Stimulated activated CD4-positive, alpha-beta T cell treated with anti-CD3 and anti-CD28 coated beads, Interleukin-4, amount 100 ng/mL, for 48 hours (primary cell): ENCODE data around the gene FCHSD2.

Source experiments
- DNase-seq, 2 donors: peaks; one replicate each; pipeline ENCODE4 v3.0.0-alpha.2; 2020; ENCODE audit warnings: low read depth in 2 of 2

FCHSD2 gene

DNA sequence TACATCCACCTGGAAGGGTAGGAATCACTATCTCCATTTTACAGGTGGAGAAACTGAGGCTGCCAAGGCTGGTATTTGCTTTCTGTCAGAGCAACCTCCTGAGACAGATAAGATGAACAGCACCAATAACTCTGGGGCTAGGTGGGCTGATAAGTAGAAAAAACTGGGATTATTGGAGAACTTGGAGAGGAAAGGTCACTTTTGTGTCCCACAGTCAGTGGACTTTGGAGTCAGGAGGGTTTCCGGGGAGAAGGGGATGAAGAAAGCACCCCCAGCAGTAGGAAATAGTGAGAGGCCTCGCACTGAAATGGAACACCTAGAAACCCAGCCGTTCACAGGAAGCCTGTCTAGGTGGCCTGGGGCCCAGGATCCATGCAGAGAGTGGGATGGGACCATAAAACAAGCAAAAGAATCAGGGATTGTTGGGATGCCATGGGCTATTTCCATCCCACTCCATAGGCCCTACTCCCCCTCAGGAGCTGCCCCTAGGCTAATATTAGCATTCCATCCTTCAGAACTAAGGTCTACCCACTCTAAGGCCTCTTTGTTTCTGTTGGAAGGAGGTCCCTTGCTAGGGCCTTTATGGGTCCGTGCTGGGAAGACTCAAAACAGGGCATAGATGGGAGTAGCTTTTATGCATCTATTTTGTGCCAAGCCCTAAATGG is 31.0 kb upstream of the FCHSD2 start:
- DNase-seq = no peak

- no peak for DNase-seq
These were observed 29.5 kb upstream of the FCHSD2 start for GRCh38 chr11:73171436-73172161.

DNA sequence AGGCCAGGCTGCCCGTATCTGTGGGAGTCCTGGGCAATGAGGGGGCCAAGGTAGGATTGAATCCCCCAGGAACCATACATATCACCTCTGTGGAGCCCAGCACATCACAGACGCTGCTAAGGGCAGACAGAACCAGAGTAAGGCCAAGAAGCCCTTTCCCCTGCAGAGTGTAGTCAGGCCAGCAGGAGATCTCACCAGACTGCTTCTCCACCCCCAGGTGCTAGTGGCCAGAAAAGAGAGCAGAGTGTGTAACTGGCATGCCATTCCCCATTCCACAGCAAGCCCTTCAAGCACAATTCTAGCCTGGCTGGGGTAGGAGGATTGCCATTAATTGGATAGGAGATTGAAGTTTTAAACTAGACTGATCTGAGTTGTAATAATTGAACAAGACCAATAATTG is 28.0 kb upstream of the FCHSD2 start:
- DNase-seq = no peak

- DNase-seq = no peak
These were observed 26.9 kb upstream of the FCHSD2 start for GRCh38 chr11:73168925-73169579.

DNA sequence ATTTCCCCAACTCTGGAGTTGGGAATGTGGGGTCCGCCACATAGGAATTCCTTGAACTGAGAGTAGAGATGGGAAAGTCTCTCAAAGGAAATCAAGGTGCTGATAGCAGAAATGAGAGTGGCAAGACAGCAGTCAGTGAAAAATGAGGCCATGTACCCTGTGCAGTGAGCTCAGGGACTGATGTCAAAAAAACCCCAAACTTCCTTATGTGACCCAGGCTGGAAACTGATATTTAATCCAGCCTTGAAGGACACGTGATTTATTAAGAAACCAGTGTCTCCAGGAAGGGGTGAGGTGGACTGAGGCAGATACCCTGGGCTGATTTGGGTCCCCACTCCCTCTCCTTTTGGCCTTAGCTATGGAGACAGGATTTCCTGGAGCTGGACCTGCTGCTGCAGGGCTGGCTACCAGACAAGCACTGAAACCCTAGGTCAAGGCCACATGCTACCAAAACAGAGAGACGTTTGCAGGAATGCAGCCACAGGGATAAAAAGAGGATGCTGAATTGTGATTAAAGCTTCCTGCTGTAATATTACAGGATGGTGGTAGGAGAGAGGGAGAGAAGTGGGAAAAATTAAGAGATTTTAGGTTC is 25.3 kb upstream of the FCHSD2 start:
- DNase-seq = no peak

- DNase-seq = no peak
These were observed 22.9 kb upstream of the FCHSD2 start for GRCh38 chr11:73164803-73165540.

DNA sequence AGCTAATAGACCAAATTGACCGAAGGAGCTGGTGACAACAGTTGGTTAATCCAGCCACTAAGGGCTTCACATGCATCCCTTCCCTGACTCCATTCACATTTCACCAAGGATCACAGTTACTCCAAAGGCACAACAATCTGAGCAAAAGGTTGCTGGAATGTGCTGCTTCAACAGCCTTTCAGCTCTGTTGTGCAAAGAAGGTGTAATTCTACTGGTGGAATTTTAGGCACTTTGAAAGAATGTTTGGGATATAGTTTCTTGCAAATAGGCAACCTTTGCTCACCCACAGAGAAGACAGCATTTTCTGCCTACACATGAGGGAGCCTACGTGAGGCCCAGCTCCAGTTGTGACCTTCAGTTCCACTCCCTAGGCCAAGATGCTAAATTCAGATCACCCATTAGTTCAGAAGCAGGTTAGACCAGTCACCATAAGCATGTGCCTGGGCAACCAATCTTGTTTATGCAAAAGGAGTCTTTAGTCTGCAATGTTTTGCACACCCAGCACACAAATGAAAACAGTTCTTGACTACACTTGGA is 21.6 kb upstream of the FCHSD2 start:
- DNase-seq = no peak

DNA sequence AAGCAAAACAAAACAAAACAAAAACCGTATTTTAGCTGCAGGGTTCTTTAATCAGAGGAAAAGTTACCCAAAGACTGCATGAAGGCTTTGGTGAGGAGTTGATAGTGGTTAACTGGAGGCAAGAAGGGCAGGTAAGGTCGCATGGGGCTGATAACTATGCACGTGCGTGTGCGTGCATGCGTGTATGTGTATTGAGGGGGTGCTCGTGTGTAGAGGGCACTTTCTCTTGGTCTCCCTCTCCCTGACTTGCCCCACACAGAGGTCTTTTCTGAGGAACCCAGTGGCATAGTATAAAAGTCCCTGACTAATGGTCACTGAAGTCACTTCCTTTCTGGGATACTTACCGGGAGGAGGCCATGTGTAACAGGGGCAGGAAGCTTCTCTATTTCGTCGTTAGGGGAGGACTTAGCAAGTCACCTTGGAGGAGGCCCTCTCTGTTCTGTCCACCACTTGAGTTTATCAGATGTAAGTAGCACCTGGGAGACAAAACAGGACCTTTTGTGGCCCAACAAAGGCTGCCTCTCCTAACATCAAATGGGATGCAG is 20.1 kb upstream of the FCHSD2 start:
- DNase-seq = no peak

DNA sequence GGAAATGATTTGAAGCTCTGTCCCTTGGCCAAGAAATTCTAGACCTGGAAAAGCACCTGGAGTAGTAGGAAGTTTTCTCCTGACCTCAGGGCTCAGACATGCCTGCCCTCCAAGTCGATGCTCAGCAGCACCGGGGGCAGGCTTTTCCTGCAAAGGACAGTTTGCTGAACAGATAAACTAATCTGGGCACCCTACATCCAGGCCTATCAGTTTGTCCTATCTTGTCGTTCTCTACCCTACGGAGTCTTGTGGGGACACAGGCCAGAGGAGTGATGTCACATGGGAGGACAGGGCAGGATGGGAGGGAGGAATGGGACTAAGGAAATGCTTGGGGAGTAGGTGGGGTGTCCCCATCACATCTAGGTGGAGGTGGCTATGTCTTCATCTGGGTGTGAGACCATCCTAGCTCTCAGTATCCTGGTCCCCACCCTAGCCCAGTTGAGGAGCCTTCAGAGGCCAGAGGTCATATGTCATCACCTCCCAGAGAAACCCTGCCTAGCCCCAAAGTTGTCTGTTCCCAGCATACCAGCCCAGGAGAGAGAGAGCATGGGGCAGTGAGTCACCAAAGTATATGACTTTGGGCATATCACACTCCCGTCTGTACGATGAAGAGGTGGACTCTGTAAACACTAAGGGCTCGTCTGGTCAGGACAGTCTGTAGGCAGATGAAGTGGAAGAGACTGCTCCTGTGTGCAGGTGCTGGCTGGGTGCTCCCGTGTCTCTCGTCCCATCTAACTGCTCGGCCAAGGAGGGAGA is 18.1 kb upstream of the FCHSD2 start:
- DNase-seq = no peak

DNA sequence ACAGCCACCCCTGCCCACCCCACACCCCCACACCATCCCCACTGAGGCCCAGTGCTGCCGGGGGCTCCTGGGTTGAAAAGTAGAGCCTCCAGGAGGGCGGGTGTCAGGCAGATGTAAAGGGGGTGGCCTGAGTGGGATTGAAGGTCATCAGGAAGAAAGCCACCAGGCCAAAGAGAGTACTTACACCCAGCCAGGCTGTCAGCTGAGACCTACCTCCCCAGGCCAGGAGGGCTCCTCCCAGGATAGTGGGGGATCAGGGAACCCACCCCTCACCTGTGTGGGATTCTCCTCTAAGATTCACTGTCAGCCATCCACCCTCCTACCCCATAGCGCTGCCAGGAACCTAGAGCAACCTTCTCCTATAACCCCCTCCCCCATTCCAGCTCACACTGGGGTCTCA is 17.2 kb upstream of the FCHSD2 start:
- no peak for DNase-seq

- DNase-seq = no peak
These were observed 16.4 kb upstream of the FCHSD2 start for GRCh38 chr11:73158356-73159051.

DNA sequence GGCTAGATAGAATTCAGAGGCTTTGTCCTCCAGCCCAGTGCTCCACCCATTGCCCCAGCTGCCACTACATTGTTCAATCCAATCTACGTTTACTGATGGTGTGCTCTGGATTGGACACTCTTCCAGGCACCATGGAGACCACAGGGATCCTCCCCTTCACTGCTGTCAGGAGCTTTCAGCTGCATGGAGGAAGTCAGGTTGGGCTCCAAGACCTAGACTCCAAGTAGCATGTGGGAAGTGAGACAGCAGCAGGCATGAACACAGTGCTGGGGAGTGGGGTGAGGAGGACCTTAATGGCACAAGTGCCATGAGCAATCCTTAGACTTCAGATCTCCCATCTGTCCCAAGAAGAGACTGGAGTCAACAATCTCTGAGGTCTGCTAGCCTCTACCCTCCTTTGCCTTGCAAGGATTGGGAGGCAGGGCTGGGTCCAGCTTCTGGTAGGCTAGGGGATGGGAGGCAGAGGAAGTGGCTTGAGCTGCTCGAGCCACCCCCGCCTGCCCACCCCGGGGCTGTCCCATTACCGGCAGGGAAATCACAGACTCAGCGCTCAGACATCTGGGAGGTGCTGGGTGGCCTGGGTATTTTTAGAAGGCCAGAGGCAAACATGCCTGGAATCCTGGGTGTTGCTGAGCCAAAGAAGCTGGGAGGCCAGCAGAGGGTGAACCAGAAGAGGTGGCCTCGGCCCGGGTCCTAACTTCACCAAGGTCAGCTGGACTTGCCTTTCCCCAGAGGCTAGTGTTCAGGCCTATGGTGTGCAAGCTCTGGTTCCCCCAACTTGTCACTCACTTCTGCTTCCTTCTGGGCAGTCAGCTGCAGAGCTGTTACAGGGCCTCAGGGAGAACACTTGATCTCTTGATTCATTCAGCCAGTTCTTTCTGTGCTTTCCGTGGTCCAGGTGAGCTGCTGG is 15.2 kb upstream of the FCHSD2 start:
- DNase-seq = no peak

GRCh38 chr11:73156686-73157085 is 14.6 kb upstream of the FCHSD2 start:
- no peak for DNase-seq

DNA sequence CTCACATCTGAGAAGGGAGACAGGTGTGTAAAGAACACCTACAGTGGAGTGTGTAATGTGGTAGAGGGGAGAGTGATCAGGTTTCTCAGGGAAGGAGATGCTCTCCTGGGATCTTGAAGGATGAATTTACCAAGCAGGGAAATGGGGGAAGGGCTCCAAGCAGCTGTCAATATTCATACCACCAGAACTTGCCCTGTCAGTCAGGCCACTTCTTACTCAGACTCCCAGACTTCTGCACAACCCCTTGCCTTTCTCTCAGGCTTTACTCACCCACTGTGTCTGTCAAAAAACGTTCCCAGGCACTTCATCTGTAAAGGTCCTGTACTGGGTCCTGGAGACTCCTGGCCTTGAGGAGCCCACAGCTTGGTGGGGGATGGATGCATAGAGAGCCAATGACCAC is 14.0 kb upstream of the FCHSD2 start:
- DNase-seq = no peak

- DNase-seq = no peak
These were observed 13.0 kb upstream of the FCHSD2 start for GRCh38 chr11:73155102-73155501.

- no peak for DNase-seq
These were observed 12.1 kb upstream of the FCHSD2 start for GRCh38 chr11:73154178-73154577.

DNA sequence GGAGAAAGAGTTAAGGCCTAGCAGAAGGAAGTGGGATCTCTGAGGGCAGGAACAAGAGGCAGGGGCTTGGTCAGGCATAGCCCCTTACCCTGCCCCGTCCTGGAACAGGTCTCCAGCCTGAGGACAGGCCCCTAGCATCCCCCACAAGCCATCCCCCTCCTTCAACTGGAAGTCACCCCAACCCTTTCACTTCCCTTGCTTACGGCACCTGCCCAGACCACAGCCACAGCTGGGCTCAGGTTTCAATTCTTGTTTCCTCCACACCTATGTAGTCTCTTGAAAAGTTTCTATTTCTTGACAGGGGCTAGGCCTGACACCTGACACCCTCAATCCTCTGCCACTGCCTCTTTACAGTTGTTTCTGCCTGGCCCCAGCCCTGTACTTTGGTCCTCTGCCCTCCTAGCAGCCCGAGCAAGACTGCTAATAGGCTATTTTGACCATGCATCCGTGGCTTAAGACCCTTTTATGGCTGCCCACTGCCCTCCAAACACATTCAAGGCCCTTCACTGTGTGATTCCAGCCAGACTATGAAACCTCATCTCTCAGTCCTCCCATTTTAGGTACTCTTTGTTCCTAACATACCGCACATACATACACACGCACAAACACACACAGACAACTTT is 10.9 kb upstream of the FCHSD2 start:
- no peak for DNase-seq

- DNase-seq = no peak
These were observed 10.2 kb upstream of the FCHSD2 start for GRCh38 chr11:73152086-73152853.
